GM23338 (cell line): Measurements from ENCODE around the gene DGKK. TPM values are rescaled to one million over a fixed set of nuclear protein-coding genes. Genes with fewer than 3 reads are reported as not detected.

ENCODE experiments used
- JUNB ChIP-seq: IDR thresholded peaks from one replicate; pipeline ENCODE4 v1.6.1; 2016; ENCODE audit warnings: antibody characterized with exemption; ENCODE audit not compliant: unreplicated experiment
- NANOG ChIP-seq: IDR thresholded peaks from 2 replicates; pipeline ENCODE4 v1.6.1; 2016; ENCODE audit warnings: antibody characterized with exemption, borderline replicate concordance
- POLR2AphosphoS5 ChIP-seq: IDR thresholded peaks from 2 replicates; pipeline ENCODE4 v1.6.1; 2016; ENCODE audit warnings: antibody characterized with exemption, low read depth
- STAT1 ChIP-seq: IDR thresholded peaks from one replicate; pipeline ENCODE4 v1.6.1; 2016; ENCODE audit warnings: antibody characterized with exemption; ENCODE audit not compliant: unreplicated experiment
- ZNF114 ChIP-seq: fragments of 250-450 bp; sonication (Bioruptor Pico); IDR thresholded peaks from 2 replicates; pipeline ENCODE4 v1.5.0; 2020; ENCODE audit warnings: mild to moderate bottlenecking, moderate library complexity
- polyA plus RNA-seq: library from polyadenylated mRNA; unstranded; fragments of >200 nt; fragmentation: Nextera tagmentation; extraction: Ambion mirVana; gene quantifications from 2 replicates; pipeline ENCODE4 v1.2.1, GENCODE V29; 2016
- total RNA-seq: library from RNA; depleted of rRNA; stranded (reverse); fragments of >200 nt; shearing (Covaris generic); gene quantifications from 2 replicates; pipeline ENCODE4 v1.2.3, GENCODE V29; 2014
- TF ChIP-seq, protein P1 (sequence below): fragments of 250-450 bp; sonication (Bioruptor Pico); IDR thresholded peaks from 2 replicates; pipeline ENCODE4 v1.5.0; 2020; ENCODE audit warnings: mild to moderate bottlenecking, moderate library complexity
- TF ChIP-seq, protein P2 (sequence below): IDR thresholded peaks from 2 replicates; pipeline ENCODE4 v1.6.1; 2016; ENCODE audit warnings: antibody characterized with exemption
- TF ChIP-seq, protein P3 (sequence below), 2 experiments: fragments of 200-600 bp in 1 of 2; sonication (generic) in 1 of 2; conservative IDR thresholded peaks; 2 replicates each; pipeline versions ENCODE4 v1.5.1 to v1.6.1; 2016 to 2017; ENCODE audit warnings: antibody characterized with exemption in 2 of 2, low read depth in 2 of 2, mild to moderate bottlenecking in 2 of 2, moderate library complexity in 1 of 2

Gene DGKK
- total and polyA plus RNA-seq, 2 experiments from 2014 or later, result 2.1 to 8.9 TPM

DNA sequence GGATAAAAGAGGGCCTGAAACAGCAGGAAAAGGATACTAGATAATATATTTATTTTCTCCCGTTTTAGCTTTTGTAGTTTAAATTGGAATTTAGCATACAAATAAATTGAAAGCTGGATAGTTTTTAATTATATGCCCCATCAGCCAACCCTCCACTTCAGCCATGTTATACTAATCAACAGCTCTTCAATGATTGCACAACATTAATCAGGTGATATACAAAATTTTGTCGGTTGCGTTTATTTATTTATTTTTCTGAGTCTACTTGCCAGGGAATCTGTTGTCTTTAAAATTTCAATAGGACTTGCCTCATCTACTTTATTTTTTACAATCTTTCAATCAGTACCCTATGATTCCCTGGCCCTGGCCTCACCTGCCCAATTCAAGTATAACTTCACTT lies 12.1 kb downstream of the DGKK start (continued):
- TF ChIP-seq, protein P1, sequence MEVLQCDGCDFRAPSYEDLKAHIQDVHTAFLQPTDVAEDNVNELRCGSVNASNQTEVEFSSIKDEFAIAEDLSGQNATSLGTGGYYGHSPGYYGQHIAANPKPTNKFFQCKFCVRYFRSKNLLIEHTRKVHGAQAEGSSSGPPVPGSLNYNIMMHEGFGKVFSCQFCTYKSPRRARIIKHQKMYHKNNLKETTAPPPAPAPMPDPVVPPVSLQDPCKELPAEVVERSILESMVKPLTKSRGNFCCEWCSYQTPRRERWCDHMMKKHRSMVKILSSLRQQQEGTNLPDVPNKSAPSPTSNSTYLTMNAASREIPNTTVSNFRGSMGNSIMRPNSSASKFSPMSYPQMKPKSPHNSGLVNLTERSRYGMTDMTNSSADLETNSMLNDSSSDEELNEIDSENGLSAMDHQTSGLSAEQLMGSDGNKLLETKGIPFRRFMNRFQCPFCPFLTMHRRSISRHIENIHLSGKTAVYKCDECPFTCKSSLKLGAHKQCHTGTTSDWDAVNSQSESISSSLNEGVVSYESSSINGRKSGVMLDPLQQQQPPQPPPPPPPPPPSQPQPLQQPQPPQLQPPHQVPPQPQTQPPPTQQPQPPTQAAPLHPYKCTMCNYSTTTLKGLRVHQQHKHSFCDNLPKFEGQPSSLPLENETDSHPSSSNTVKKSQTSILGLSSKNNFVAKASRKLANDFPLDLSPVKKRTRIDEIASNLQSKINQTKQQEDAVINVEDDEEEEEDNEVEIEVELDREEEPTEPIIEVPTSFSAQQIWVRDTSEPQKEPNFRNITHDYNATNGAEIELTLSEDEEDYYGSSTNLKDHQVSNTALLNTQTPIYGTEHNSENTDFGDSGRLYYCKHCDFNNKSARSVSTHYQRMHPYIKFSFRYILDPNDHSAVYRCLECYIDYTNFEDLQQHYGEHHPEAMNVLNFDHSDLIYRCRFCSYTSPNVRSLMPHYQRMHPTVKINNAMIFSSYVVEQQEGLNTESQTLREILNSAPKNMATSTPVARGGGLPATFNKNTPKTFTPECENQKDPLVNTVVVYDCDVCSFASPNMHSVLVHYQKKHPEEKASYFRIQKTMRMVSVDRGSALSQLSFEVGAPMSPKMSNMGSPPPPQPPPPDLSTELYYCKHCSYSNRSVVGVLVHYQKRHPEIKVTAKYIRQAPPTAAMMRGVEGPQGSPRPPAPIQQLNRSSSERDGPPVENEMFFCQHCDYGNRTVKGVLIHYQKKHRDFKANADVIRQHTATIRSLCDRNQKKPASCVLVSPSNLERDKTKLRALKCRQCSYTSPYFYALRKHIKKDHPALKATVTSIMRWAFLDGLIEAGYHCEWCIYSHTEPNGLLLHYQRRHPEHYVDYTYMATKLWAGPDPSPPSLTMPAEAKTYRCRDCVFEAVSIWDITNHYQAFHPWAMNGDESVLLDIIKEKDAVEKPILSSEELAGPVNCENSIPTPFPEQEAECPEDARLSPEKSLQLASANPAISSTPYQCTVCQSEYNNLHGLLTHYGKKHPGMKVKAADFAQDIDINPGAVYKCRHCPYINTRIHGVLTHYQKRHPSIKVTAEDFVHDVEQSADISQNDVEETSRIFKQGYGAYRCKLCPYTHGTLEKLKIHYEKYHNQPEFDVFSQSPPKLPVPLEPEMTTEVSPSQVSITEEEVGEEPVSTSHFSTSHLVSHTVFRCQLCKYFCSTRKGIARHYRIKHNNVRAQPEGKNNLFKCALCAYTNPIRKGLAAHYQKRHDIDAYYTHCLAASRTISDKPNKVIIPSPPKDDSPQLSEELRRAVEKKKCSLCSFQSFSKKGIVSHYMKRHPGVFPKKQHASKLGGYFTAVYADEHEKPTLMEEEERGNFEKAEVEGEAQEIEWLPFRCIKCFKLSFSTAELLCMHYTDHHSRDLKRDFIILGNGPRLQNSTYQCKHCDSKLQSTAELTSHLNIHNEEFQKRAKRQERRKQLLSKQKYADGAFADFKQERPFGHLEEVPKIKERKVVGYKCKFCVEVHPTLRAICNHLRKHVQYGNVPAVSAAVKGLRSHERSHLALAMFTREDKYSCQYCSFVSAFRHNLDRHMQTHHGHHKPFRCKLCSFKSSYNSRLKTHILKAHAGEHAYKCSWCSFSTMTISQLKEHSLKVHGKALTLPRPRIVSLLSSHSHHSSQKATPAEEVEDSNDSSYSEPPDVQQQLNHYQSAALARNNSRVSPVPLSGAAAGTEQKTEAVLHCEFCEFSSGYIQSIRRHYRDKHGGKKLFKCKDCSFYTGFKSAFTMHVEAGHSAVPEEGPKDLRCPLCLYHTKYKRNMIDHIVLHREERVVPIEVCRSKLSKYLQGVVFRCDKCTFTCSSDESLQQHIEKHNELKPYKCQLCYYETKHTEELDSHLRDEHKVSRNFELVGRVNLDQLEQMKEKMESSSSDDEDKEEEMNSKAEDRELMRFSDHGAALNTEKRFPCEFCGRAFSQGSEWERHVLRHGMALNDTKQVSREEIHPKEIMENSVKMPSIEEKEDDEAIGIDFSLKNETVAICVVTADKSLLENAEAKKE (CRISPR knock-in tag), result no peak
- TF ChIP-seq JUNB (no peak), STAT1 (no peak), ZNF114 (CRISPR knock-in tag) (no peak), NANOG (no peak), POLR2AphosphoS5 (no peak)
- TF ChIP-seq, protein P2, sequence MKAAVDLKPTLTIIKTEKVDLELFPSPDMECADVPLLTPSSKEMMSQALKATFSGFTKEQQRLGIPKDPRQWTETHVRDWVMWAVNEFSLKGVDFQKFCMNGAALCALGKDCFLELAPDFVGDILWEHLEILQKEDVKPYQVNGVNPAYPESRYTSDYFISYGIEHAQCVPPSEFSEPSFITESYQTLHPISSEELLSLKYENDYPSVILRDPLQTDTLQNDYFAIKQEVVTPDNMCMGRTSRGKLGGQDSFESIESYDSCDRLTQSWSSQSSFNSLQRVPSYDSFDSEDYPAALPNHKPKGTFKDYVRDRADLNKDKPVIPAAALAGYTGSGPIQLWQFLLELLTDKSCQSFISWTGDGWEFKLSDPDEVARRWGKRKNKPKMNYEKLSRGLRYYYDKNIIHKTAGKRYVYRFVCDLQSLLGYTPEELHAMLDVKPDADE, result no peak
- TF ChIP-seq, protein P3, sequence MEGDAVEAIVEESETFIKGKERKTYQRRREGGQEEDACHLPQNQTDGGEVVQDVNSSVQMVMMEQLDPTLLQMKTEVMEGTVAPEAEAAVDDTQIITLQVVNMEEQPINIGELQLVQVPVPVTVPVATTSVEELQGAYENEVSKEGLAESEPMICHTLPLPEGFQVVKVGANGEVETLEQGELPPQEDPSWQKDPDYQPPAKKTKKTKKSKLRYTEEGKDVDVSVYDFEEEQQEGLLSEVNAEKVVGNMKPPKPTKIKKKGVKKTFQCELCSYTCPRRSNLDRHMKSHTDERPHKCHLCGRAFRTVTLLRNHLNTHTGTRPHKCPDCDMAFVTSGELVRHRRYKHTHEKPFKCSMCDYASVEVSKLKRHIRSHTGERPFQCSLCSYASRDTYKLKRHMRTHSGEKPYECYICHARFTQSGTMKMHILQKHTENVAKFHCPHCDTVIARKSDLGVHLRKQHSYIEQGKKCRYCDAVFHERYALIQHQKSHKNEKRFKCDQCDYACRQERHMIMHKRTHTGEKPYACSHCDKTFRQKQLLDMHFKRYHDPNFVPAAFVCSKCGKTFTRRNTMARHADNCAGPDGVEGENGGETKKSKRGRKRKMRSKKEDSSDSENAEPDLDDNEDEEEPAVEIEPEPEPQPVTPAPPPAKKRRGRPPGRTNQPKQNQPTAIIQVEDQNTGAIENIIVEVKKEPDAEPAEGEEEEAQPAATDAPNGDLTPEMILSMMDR (conservative IDR thresholded peaks at IDR 0.05; ENCODE audit: low read depth in 2 of 2), result no peak
